Mesenchymal stem cell (in vitro differentiated cells and primary cell): ENCODE measurements around the gene PRR13.

Experiments used
- DNase-seq: peaks from one replicate; pipeline ENCODE4 v3.0.0-alpha.2; 2013
- H2AFZ ChIP-seq: one replicate; pipeline ENCODE4 v1.6.1; 2013; ENCODE audit warnings: low read depth, mild to moderate bottlenecking, control low read depth, inconsistent platforms, low read length, moderate library complexity
- H2AK5ac ChIP-seq: 2 replicates; pipeline ENCODE4 v1.6.1; 2013; ENCODE audit warnings: low read length, moderate library complexity, mild to moderate bottlenecking, inconsistent platforms; ENCODE audit not compliant: severe bottlenecking
- H2BK120ac ChIP-seq: one replicate; pipeline ENCODE4 v1.6.1; 2013; ENCODE audit warnings: low read depth, mild to moderate bottlenecking, inconsistent platforms, low read length, moderate library complexity
- H2BK12ac ChIP-seq, 2 experiments: one replicate each; pipeline ENCODE4 v1.6.1; 2013; ENCODE audit warnings: inconsistent platforms in 2 of 2, low read length in 2 of 2, mild to moderate bottlenecking in 2 of 2, moderate library complexity in 2 of 2, control low read depth in 1 of 2
- H2BK15ac ChIP-seq: one replicate; pipeline ENCODE4 v1.6.1; 2013; ENCODE audit warnings: mild to moderate bottlenecking, low read depth, inconsistent platforms; ENCODE audit not compliant: poor library complexity, severe bottlenecking
- H2BK5ac ChIP-seq: 2 replicates; pipeline ENCODE4 v1.6.1; 2013; ENCODE audit warnings: low read depth, mild to moderate bottlenecking, low read length, control low read depth, inconsistent platforms; ENCODE audit not compliant: poor library complexity, severe bottlenecking
- H3K14ac ChIP-seq, 2 experiments: one replicate each; pipeline ENCODE4 v1.6.1; 2013; ENCODE audit warnings: inconsistent platforms in 2 of 2, low read length in 2 of 2, control low read depth in 1 of 2, mild to moderate bottlenecking in 1 of 2, moderate library complexity in 1 of 2
- H3K18ac ChIP-seq, 2 experiments: one replicate each; pipeline ENCODE4 v1.6.1; 2013; ENCODE audit warnings: inconsistent platforms in 2 of 2, low read length in 2 of 2, control low read depth in 1 of 2, low read depth in 1 of 2, mild to moderate bottlenecking in 1 of 2
- H3K23ac ChIP-seq, 2 experiments: one replicate each; pipeline ENCODE4 v1.6.1; 2013; ENCODE audit warnings: inconsistent platforms in 2 of 2, low read length in 2 of 2, mild to moderate bottlenecking in 2 of 2, moderate library complexity in 2 of 2, control low read depth in 1 of 2
- H3K27ac ChIP-seq: 2 replicates; pipeline ENCODE4 v1.5.1; 2013; ENCODE audit warnings: mild to moderate bottlenecking, moderate library complexity, low read length, control low read depth, inconsistent platforms; ENCODE audit not compliant: poor library complexity, severe bottlenecking
- H3K27me3 ChIP-seq, 2 experiments: 2 replicates each; pipeline versions ENCODE4 v1.6.1 to v1.7.0; 2013; ENCODE audit warnings: low read length in 2 of 2, mild to moderate bottlenecking in 2 of 2, moderate library complexity in 2 of 2, control low read depth in 1 of 2, inconsistent platforms in 1 of 2; ENCODE audit not compliant: control insufficient read depth in 1 of 2, insufficient read depth in 1 of 2
- H3K36me3 ChIP-seq, 2 experiments: 2 replicates each; pipeline versions ENCODE4 v1.6.1 to v1.7.0; 2013; ENCODE audit warnings: low read length in 2 of 2, control low read depth in 1 of 2, inconsistent platforms in 1 of 2, low read depth in 1 of 2, mild to moderate bottlenecking in 1 of 2; ENCODE audit not compliant: insufficient read depth in 2 of 2, control insufficient read depth in 1 of 2
- H3K4ac ChIP-seq, 2 experiments: one replicate each; pipeline ENCODE4 v1.6.1; 2013; ENCODE audit warnings: inconsistent platforms in 2 of 2, low read length in 2 of 2, mild to moderate bottlenecking in 2 of 2, moderate library complexity in 2 of 2, control low read depth in 1 of 2, low read depth in 1 of 2
- H3K4me1 ChIP-seq: 2 replicates; pipeline ENCODE4 v1.6.1; 2013; ENCODE audit warnings: low read depth, low read length, control low read depth; ENCODE audit not compliant: control insufficient read depth, insufficient read depth
- H3K4me2 ChIP-seq: 2 replicates; pipeline ENCODE4 v1.6.1; 2013; ENCODE audit warnings: low read length, mild to moderate bottlenecking, inconsistent platforms; ENCODE audit not compliant: poor library complexity, severe bottlenecking
- H3K4me3 ChIP-seq, 2 experiments: 2 replicates each; pipeline versions ENCODE4 v1.5.1 to v1.7.0; 2013; ENCODE audit warnings: low read length in 2 of 2, mild to moderate bottlenecking in 2 of 2, control low read depth in 1 of 2, low read depth in 1 of 2; ENCODE audit not compliant: insufficient read depth in 1 of 2
- H3K79me1 ChIP-seq: replicated peaks from 2 replicates; pipeline ENCODE4 v1.6.1; 2013; ENCODE audit warnings: mild to moderate bottlenecking, control low read depth, low read length, inconsistent platforms; ENCODE audit not compliant: poor library complexity, severe bottlenecking
- H3K9ac ChIP-seq: 2 replicates; pipeline ENCODE4 v1.7.0; 2013; ENCODE audit warnings: mild to moderate bottlenecking, low read length, moderate library complexity
- H3K9me3 ChIP-seq: 2 replicates; pipeline ENCODE4 v1.7.0; 2013; ENCODE audit warnings: mild to moderate bottlenecking, low read length; ENCODE audit not compliant: control insufficient read depth
- H4K8ac ChIP-seq: one replicate; pipeline ENCODE4 v1.6.1; 2013; ENCODE audit warnings: inconsistent platforms, mild to moderate bottlenecking, low read length, moderate library complexity
- H4K91ac ChIP-seq: one replicate; pipeline ENCODE4 v1.6.1; 2013; ENCODE audit warnings: mild to moderate bottlenecking, low read length, inconsistent platforms
- WGBS: methylation state at CpG from one replicate; pipeline ENCODE4 v1.1.7; 2013; ENCODE audit warnings: mixed read lengths; 5-methylcytosine and 5-hydroxymethylcytosine counted together

PRR13 gene

DNA sequence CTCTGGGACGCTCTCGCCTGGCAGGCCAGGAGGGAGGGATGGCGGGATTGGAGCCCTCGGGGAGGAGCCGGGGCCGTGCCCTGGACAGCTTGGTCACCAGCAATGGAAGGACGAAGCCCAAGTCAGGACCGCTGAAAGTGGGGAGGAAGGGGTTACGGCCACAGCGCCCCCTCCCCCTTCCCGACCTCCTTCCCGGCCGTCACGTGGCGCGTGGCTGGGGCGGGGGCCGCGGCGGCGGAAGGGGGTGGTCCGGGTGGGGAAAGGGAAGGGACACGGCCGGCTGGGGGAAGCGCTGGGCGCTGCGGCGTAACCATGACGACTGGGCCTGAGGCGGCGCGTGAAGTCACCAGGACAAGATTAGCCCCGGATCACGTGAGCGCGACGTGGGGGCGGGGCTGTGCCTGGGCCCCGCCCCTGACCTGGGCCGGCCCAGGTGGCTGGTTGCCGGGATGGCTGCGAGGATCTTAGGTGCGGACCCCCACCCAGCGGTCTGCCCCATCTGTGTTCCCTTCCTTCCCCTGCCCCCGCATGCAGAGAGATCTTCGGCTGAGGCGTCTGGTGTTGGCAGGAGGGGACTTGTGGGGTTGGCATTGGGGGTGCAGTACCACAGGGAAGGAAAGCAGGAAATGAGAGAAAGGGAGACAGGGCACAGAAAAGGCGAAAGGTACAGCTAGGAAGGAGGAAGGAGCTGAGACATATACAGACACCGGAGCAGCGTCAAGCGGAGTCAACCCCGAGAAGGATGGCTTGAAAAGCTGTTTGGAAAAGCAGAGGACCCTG lies 51.5 kb downstream of the PRR13 start:
- H2BK15ac ChIP-seq = peak overlapping the region; percentile 80
- H3K4me2 ChIP-seq = peak overlapping the region; percentile 92
- no peaks in the 10 kb centered on the region for H3K9me3 ChIP-seq
- H3K27me3 ChIP-seq = no peaks in the 10 kb centered on the region
- no peak overlapping the region for H3K14ac ChIP-seq
- no peak overlapping the region for H2AK5ac ChIP-seq
- peak overlapping the region; percentile 31 for H2BK5ac ChIP-seq
- peak overlapping the region; percentile 84 to 88 for H3K4ac ChIP-seq
- H2BK12ac ChIP-seq = peak overlapping the region; percentile 51 to 94
- peak overlapping the region in 1 of 2 experiments; percentile 34 for H3K23ac ChIP-seq
- peak; percentile 94 for DNase-seq
- H4K8ac ChIP-seq = peak overlapping the region; percentile 94
- 2% methylated on average over 28 of the region's 52 CpGs for WGBS
- H3K18ac ChIP-seq = peak overlapping the region; percentile 85 to 90
- peak overlapping the region; percentile 96 for H4K91ac ChIP-seq
- peak overlapping the region; percentile 81 for H3K27ac ChIP-seq
- H3K9ac ChIP-seq = peak overlapping the region; percentile 85
- peaks cover 32% of the 10 kb centered on the region for H3K79me1 ChIP-seq
- peak overlapping the region; percentile 65 to 72 for H3K4me3 ChIP-seq
- peaks cover 5 to 26% of the 10 kb centered on the region in 2 experiments for H3K36me3 ChIP-seq
- H2BK120ac ChIP-seq = peak overlapping the region; percentile 90
- peaks cover 31% of the 10 kb centered on the region for H3K4me1 ChIP-seq
- peak overlapping the region; percentile 60 for H2AFZ ChIP-seq

DNA sequence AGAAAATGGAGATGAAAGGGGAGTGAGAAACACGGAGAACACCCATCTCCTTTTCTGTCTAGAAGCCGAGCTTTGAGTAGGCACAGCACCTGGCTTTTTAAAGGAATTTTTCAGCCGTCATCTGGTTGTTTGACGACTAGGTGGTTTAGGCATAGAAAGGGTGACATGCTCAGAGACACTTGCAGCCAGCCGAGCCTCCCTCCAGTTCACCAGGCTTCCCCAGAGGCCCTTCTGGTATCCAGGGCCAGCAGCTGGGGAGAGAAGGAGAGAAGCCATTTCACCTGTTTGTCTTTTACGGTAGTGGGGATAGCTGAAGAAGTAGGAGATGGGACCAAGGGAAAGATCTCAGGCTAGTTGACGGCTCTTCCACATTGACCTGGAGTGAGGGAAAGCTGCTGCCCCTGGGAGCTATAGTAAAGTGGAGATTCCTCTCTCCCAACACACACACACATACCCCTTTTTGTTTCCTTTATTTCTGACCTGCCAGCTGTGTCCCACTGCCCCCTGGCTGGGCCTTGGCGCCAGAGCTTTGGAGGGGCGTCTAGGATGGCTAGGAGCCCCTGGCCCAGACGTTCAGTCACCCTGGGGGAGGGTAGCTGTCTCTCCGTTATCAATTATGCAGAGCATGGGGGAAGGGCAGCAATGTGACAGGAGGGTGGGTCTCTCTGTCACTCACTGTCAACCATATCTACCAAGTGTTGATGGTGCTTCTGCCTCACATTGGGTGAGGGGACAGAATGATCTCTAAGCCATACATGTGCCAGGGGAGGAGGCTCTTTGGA lies 52.3 kb downstream of the PRR13 start:
- H3K4ac ChIP-seq = peak overlapping the region; percentile 72 to 88
- H3K36me3 ChIP-seq = peaks cover 4 to 24% of the 10 kb centered on the region in 2 experiments
- peak overlapping the region in 1 of 2 experiments; percentile 49 for H3K14ac ChIP-seq
- no peak overlapping the region for H2AFZ ChIP-seq
- no peaks in the 10 kb centered on the region for H3K27me3 ChIP-seq
- peak overlapping the region in 1 of 2 experiments; percentile 70 for H3K4me3 ChIP-seq
- H3K23ac ChIP-seq = peak overlapping the region; percentile 7 to 28
- peak overlapping the region; percentile 92 for H3K4me2 ChIP-seq
- peak overlapping the region; percentile 85 to 90 for H3K18ac ChIP-seq
- H4K91ac ChIP-seq = peak overlapping the region; percentile 71
- peak overlapping the region; percentile 63 for H2AK5ac ChIP-seq
- peak overlapping the region; percentile 94 for H4K8ac ChIP-seq
- peak overlapping the region; percentile 85 for H3K9ac ChIP-seq
- H3K27ac ChIP-seq = peak overlapping the region; percentile 69
- DNase-seq = no peak
- H3K9me3 ChIP-seq = no peaks in the 10 kb centered on the region
- H2BK120ac ChIP-seq = peak overlapping the region; percentile 90
- H3K4me1 ChIP-seq = peaks cover 36% of the 10 kb centered on the region
- H2BK15ac ChIP-seq = peak overlapping the region; percentile 82
- peak overlapping the region; percentile 65 to 94 for H2BK12ac ChIP-seq
- no peak overlapping the region for H2BK5ac ChIP-seq
- 31% methylated on average over 9 of the region's 11 CpGs for WGBS
- peaks cover 37% of the 10 kb centered on the region for H3K79me1 ChIP-seq
